Progenitor cell of endocrine pancreas (in vitro differentiated cells): Measurements from ENCODE around the gene PMPCA. TPM values are rescaled to one million over a fixed set of nuclear protein-coding genes. Genes with fewer than 3 reads are reported as not detected.

ENCODE experiments used
- DNase-seq: peaks from one replicate; pipeline ENCODE4 v3.0.0; 2021; ENCODE audit warnings: low spot score; ENCODE audit not compliant: unreplicated experiment
- H3K27ac Mint-ChIP-seq: 2 replicates; pipeline ENCODE4 v1.8.0; 2021; ENCODE audit warnings: mild to moderate bottlenecking, moderate library complexity, mixed read lengths
- H3K27me3 Mint-ChIP-seq: 2 replicates; pipeline ENCODE4 v1.8.0; 2021; ENCODE audit warnings: mixed read lengths
- H3K36me3 Mint-ChIP-seq: 2 replicates; pipeline ENCODE4 v1.8.0; 2022; ENCODE audit warnings: mixed read lengths; ENCODE audit not compliant: insufficient read depth
- H3K4me1 Mint-ChIP-seq: 2 replicates; pipeline ENCODE4 v1.8.0; 2021; ENCODE audit warnings: low read depth, mixed read lengths
- H3K4me3 Mint-ChIP-seq: 2 replicates; pipeline ENCODE4 v1.8.0; 2021; ENCODE audit warnings: low read depth, mild to moderate bottlenecking, moderate library complexity, mixed read lengths
- H3K9me3 Mint-ChIP-seq: 2 replicates; pipeline ENCODE4 v1.8.0; 2021; ENCODE audit warnings: low read depth, mixed read lengths
- total RNA-seq: library from RNA; stranded (reverse); gene quantifications from 2 replicates; pipeline ENCODE4 v1.2.1, GENCODE V29; 2021
- TF ChIP-seq, protein P1 (sequence below): fragments of 200-600 bp; sonication (generic); IDR thresholded peaks from one replicate; pipeline ENCODE4 v1.5.0; 2021; ENCODE audit warnings: antibody characterized with exemption, mild to moderate bottlenecking; ENCODE audit not compliant: unreplicated experiment

Gene PMPCA
- total RNA-seq, 1 donor from 2014 or later = 68.3 TPM

GRCh38 chr9:136441681-136442245 lies 31.3 kb downstream of the PMPCA start:
- Mint-ChIP-seq H3K27ac (no peak overlapping the region), H3K4me3 (no peak overlapping the region), H3K36me3 (peaks cover 20% of the 10 kb centered on the region), H3K9me3 (no peaks in the 10 kb centered on the region), H3K27me3 (no peaks in the 10 kb centered on the region), H3K4me1 (peaks cover 13% of the 10 kb centered on the region)
- DNase-seq = no peak
- TF ChIP-seq, protein P1, sequence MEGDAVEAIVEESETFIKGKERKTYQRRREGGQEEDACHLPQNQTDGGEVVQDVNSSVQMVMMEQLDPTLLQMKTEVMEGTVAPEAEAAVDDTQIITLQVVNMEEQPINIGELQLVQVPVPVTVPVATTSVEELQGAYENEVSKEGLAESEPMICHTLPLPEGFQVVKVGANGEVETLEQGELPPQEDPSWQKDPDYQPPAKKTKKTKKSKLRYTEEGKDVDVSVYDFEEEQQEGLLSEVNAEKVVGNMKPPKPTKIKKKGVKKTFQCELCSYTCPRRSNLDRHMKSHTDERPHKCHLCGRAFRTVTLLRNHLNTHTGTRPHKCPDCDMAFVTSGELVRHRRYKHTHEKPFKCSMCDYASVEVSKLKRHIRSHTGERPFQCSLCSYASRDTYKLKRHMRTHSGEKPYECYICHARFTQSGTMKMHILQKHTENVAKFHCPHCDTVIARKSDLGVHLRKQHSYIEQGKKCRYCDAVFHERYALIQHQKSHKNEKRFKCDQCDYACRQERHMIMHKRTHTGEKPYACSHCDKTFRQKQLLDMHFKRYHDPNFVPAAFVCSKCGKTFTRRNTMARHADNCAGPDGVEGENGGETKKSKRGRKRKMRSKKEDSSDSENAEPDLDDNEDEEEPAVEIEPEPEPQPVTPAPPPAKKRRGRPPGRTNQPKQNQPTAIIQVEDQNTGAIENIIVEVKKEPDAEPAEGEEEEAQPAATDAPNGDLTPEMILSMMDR = no peak

DNA sequence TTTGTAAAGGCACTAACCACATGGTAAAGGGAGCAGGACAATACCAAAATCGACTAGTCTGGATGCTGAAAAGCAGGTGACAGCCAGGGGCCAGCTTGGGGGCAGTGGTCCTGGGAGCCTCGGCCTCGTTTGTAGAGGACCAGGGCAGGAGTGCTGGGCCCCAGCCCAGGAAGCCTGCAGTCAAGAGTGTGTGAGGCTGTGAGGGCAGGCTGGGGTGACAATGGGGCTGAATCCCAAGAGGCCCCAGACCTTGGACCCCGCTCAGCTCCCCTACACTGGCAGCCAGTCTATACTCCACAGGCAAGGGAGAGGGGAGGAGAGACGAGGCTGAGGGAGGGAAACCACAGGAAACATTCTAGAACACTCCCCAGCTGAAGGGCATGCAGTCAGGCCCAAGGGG lies 31.8 kb downstream of the PMPCA start:
- Mint-ChIP-seq H3K9me3 (no peaks in the 10 kb centered on the region), H3K27me3 (no peaks in the 10 kb centered on the region), H3K4me3 (no peak overlapping the region), H3K36me3 (peaks cover 22% of the 10 kb centered on the region), H3K4me1 (peaks cover 8% of the 10 kb centered on the region), H3K27ac (no peak overlapping the region)
- DNase-seq = no peak
- TF ChIP-seq, protein P1 = no peak

DNA sequence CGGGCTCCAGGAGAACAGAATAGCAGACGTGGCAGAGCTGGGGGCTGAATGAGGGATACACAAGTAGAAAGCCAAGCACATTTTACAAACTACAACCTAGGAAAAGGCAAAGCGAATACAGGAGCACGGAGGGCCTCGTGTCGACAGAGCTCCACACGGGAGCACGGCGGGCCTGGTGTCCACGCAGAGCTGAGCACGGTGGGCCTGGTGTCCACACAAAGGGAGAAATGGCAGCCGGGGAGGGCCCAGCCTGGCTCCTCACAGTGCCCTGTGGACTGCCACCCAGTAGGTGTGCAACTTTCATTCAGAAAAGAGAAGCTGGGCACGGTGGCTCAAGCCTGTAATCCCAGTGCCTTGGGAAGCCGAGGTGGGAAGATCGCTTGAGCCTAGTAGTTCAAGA lies 32.6 kb downstream of the PMPCA start:
- no peaks in the 10 kb centered on the region for H3K27me3 Mint-ChIP-seq
- DNase-seq = no peak
- peaks cover 4% of the 10 kb centered on the region for H3K4me1 Mint-ChIP-seq
- H3K4me3 Mint-ChIP-seq = no peak overlapping the region
- H3K36me3 Mint-ChIP-seq = peaks cover 24% of the 10 kb centered on the region
- no peak overlapping the region for H3K27ac Mint-ChIP-seq
- no peaks in the 10 kb centered on the region for H3K9me3 Mint-ChIP-seq
- TF ChIP-seq, protein P1 = no peak

DNA sequence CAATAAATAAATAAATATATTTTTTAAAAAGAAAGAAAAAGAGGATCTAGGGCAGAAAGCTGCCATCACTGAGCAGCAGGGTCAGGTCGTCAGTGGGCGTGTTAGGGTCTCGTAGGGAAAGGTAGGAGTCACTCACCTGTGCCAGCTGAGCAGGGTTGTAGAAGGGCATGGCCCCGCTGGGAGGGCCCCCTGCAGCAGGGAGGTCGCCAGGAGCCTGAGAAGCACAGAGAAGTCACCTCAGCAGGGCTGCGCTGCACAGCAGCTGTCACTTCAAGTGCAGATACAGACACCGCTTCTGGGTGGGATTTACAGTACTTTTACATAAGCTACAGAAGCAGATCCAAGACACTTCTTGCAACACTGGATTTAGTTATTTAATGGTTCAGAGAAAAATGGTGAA lies 33.2 kb downstream of the PMPCA start:
- no peak for DNase-seq
- no peaks in the 10 kb centered on the region for H3K27me3 Mint-ChIP-seq
- peaks cover 25% of the 10 kb centered on the region for H3K36me3 Mint-ChIP-seq
- no peak overlapping the region for H3K4me3 Mint-ChIP-seq
- H3K4me1 Mint-ChIP-seq = no peaks in the 10 kb centered on the region
- no peaks in the 10 kb centered on the region for H3K9me3 Mint-ChIP-seq
- H3K27ac Mint-ChIP-seq = no peak overlapping the region
- TF ChIP-seq, protein P1 = no peak

- DNase-seq = no peak
- H3K4me1 Mint-ChIP-seq = no peaks in the 10 kb centered on the region
- no peaks in the 10 kb centered on the region for H3K27me3 Mint-ChIP-seq
- H3K9me3 Mint-ChIP-seq = no peaks in the 10 kb centered on the region
- H3K4me3 Mint-ChIP-seq = no peak overlapping the region
- TF ChIP-seq, protein P1 = no peak
- H3K36me3 Mint-ChIP-seq = peaks cover 25% of the 10 kb centered on the region
- no peak overlapping the region for H3K27ac Mint-ChIP-seq
These were observed 33.6 kb downstream of the PMPCA start for GRCh38 chr9:136444102-136444501.
